ENCODE data around the gene SLC17A6.

Gene SLC17A6

GRCh38 chr11:22405377-22405776 lies 67.2 kb downstream of the SLC17A6 start:
- no peaks in the 10 kb centered on the region for H3K27me3 ChIP-seq (ENCODE audit: control insufficient read depth, insufficient read depth, low read length)
- H3K4me1 ChIP-seq (ENCODE audit: control insufficient read depth, insufficient read depth, low read length) = no peaks in the 10 kb centered on the region
- H3K9ac ChIP-seq (ENCODE audit: low read depth, low read length) = no peak overlapping the region
- no peak overlapping the region for H3K4me3 ChIP-seq (ENCODE audit: low read depth, low read length)
- H3K9me3 ChIP-seq (ENCODE audit: control insufficient read depth, insufficient read depth, low read length) = no peaks in the 10 kb centered on the region
- no peaks in the 10 kb centered on the region for H3K36me3 ChIP-seq (ENCODE audit: control insufficient read depth, insufficient read depth, low read length)

DNA sequence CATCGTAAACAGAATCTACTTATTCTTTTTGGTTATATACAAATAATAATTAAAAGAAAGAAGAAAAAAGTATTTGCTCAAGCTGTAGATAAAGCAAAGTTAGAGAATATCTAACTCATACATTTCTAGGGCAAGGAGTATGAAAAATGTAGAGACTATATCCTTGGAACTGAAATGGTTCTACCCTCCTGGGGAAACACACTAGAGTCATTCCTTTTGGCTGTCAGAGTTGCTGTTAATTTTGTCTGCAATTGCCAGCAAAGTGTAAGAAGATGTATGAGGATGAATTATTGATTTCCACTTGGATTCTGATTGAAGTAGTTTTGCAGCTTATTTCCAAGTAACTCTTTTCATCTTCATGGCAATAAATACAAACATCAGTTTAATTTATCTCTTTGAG lies 69.1 kb downstream of the SLC17A6 start:
- no peaks in the 10 kb centered on the region for H3K36me3 ChIP-seq (ENCODE audit: control insufficient read depth, insufficient read depth, low read length)
- no peaks in the 10 kb centered on the region for H3K27me3 ChIP-seq (ENCODE audit: control insufficient read depth, insufficient read depth, low read length)

DNA sequence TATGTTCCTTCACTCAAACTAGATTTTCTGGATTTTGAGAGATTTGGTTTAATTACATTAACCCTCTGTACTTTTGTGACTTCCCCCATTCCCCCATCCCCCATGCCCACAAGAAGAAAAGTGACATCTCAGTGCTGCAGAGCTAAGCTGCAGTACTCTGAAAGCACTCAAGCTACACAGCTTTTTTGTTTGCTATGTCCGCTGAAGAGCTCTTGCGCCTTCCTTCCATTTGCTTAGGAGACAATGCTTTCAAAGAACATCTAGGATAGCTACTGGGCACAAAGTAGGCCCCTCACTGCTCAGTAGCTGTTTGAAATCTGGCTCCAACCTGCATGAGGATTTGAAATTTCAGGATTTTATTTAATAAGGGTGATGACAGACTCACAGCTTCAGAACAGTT lies 69.7 kb downstream of the SLC17A6 start:
- Histone ChIP-seq H3K27me3 (ENCODE audit: control insufficient read depth, insufficient read depth, low read length) (no peaks in the 10 kb centered on the region), H3K4me1 (ENCODE audit: control insufficient read depth, insufficient read depth, low read length) (no peaks in the 10 kb centered on the region), H3K9ac (ENCODE audit: low read depth, low read length) (no peak overlapping the region), H3K36me3 (ENCODE audit: control insufficient read depth, insufficient read depth, low read length) (no peaks in the 10 kb centered on the region), H3K4me3 (ENCODE audit: low read depth, low read length) (no peak overlapping the region), H3K9me3 (ENCODE audit: control insufficient read depth, insufficient read depth, low read length) (no peaks in the 10 kb centered on the region)

More for the DNA sequence above, 69.1 kb downstream of the SLC17A6 start:
- Histone ChIP-seq H3K9me3 (ENCODE audit: control insufficient read depth, insufficient read depth, low read length) (no peaks in the 10 kb centered on the region), H3K9ac (ENCODE audit: low read depth, low read length) (no peak overlapping the region), H3K4me3 (ENCODE audit: low read depth, low read length) (no peak overlapping the region), H3K4me1 (ENCODE audit: control insufficient read depth, insufficient read depth, low read length) (no peaks in the 10 kb centered on the region)

DNA sequence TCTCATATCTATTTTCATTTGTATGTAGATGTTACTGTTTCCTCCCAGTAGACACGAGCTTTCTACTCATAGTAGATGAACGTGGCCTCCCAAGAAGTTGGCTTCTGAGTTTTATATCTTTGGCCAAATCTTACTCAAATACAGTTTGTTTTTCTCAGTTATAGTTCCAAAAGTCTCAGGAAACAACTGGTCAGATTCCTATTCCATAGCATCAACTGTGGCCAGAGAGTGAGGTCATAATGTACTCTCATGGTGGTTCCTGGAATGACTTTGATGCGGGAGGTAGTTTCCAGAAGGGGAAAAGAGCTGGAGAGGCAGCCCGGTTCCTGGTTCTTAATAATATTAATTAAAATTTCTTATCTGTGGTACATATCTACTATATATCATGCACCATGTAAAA lies 77.3 kb downstream of the SLC17A6 start:
- no peaks in the 10 kb centered on the region for H3K36me3 ChIP-seq (ENCODE audit: control insufficient read depth, insufficient read depth, low read length)

GRCh38 chr11:22416462-22416861 lies 78.3 kb downstream of the SLC17A6 start:
- H3K36me3 ChIP-seq (ENCODE audit: control insufficient read depth, insufficient read depth, low read length) = no peaks in the 10 kb centered on the region
- H3K4me1 ChIP-seq (ENCODE audit: control insufficient read depth, insufficient read depth, low read length) = no peaks in the 10 kb centered on the region
- H3K9me3 ChIP-seq (ENCODE audit: control insufficient read depth, insufficient read depth, low read length) = no peaks in the 10 kb centered on the region
- no peak overlapping the region for H3K9ac ChIP-seq (ENCODE audit: low read depth, low read length)
- H3K4me3 ChIP-seq (ENCODE audit: low read depth, low read length) = no peak overlapping the region
- H3K27me3 ChIP-seq (ENCODE audit: control insufficient read depth, insufficient read depth, low read length) = no peaks in the 10 kb centered on the region

More for the DNA sequence above, 77.3 kb downstream of the SLC17A6 start:
- Histone ChIP-seq H3K4me1 (ENCODE audit: control insufficient read depth, insufficient read depth, low read length) (no peaks in the 10 kb centered on the region), H3K4me3 (ENCODE audit: low read depth, low read length) (no peak overlapping the region), H3K9me3 (ENCODE audit: control insufficient read depth, insufficient read depth, low read length) (no peaks in the 10 kb centered on the region), H3K9ac (ENCODE audit: low read depth, low read length) (no peak overlapping the region), H3K27me3 (ENCODE audit: control insufficient read depth, insufficient read depth, low read length) (no peaks in the 10 kb centered on the region)

- no peak overlapping the region for H3K9ac ChIP-seq (ENCODE audit: low read depth, low read length)
Observed at GRCh38 chr11:22426915-22427314, 88.7 kb downstream of the SLC17A6 start.

More at GRCh38 chr11:22426915-22427314, 88.7 kb downstream of the SLC17A6 start:
- H3K9me3 ChIP-seq (ENCODE audit: control insufficient read depth, insufficient read depth, low read length) = no peaks in the 10 kb centered on the region
- H3K4me3 ChIP-seq (ENCODE audit: low read depth, low read length) = no peak overlapping the region
- peaks cover 6% of the 10 kb centered on the region for H3K4me1 ChIP-seq (ENCODE audit: control insufficient read depth, insufficient read depth, low read length)
- no peaks in the 10 kb centered on the region for H3K27me3 ChIP-seq (ENCODE audit: control insufficient read depth, insufficient read depth, low read length)
- no peaks in the 10 kb centered on the region for H3K36me3 ChIP-seq (ENCODE audit: control insufficient read depth, insufficient read depth, low read length)

Data from iPS-15b (cell line).